ENCODE data around the gene RCAN3. TPM values are rescaled to one million over a fixed set of nuclear protein-coding genes. Genes with fewer than 3 reads are reported as not detected.
A peak's percentile ranks its signal among the peaks of the same experiment; 100 is the strongest.

The RCAN3 gene
- total and polyA plus RNA-seq, 2 of the 13 experiments (the other 11 are each of a cell fraction or from before 2014, with no cell fraction given) = 12.2 to 13.3 TPM

GRCh38 chr1:24558902-24559791 lies 56.5 kb downstream of the RCAN3 start (continued):
- TF ChIP-seq CTCF (CRISPR knock-in tag; IDR thresholded peaks at IDR 0.05) = no peak
- no peak for TF ChIP-seq ZBTB46 (CRISPR knock-in tag; IDR thresholded peaks at IDR 0.05; ENCODE audit: borderline replicate concordance)
- TF ChIP-seq HOMEZ (CRISPR knock-in tag; IDR thresholded peaks at IDR 0.05; ENCODE audit: low read depth) = no peak
- TF ChIP-seq CHCHD3 (CRISPR knock-in tag; IDR thresholded peaks at IDR 0.05) = no peak
- peak; percentile 57; the same call in 1 of the 2 replicates for TF ChIP-seq ARNTL (CRISPR knock-in tag; IDR thresholded peaks at IDR 0.05)
- TF ChIP-seq KMT2B (CRISPR knock-in tag; IDR thresholded peaks at IDR 0.05) = no peak
- no peak for TF ChIP-seq PLSCR1 (CRISPR knock-in tag; IDR thresholded peaks at IDR 0.05; ENCODE audit: borderline replicate concordance)
- no peak for TF ChIP-seq ELF4 (CRISPR knock-in tag; IDR thresholded peaks at IDR 0.05; ENCODE audit: borderline replicate concordance)
- no peak for TF ChIP-seq NR2F1 (CRISPR knock-in tag; IDR thresholded peaks at IDR 0.05)
- no peak for TF ChIP-seq MTF2 (CRISPR knock-in tag; IDR thresholded peaks at IDR 0.05; ENCODE audit: borderline replicate concordance)
- TF ChIP-seq ZNF343 (CRISPR knock-in tag; IDR thresholded peaks at IDR 0.05) = no peak
- TF ChIP-seq TFDP2 (CRISPR knock-in tag; IDR thresholded peaks at IDR 0.05) = no peak
- 0 out of 2 replicates have a peak, but pooled peaks have one; percentile 34 for TF ChIP-seq ERF (CRISPR knock-in tag; IDR thresholded peaks at IDR 0.05)
- TF ChIP-seq GTF3A (CRISPR knock-in tag; conservative IDR thresholded peaks at IDR 0.05) = no peak
- no peak for TF ChIP-seq ZNF34 (CRISPR knock-in tag; IDR thresholded peaks at IDR 0.05; ENCODE audit: borderline replicate concordance)
- TF ChIP-seq ZSCAN9 (CRISPR knock-in tag; IDR thresholded peaks at IDR 0.05; ENCODE audit: borderline replicate concordance) = no peak
- peak; percentile 33; the same call in 1 of the 2 replicates for TF ChIP-seq BCL6 (CRISPR knock-in tag; IDR thresholded peaks at IDR 0.05)
- TF ChIP-seq ZNF772 (CRISPR knock-in tag; IDR thresholded peaks at IDR 0.05) = 0 out of 2 replicates have a peak, but pooled peaks have one; percentile 11
- TF ChIP-seq FOXP4 (CRISPR knock-in tag; IDR thresholded peaks at IDR 0.05) = peak; percentile 52

Measured in HepG2 (cell line).